Mesothelial cell of epicardium (in vitro differentiated cells): Measurements from ENCODE around the gene ANKRD33B. TPM values are rescaled to one million over a fixed set of nuclear protein-coding genes. Genes with fewer than 3 reads are reported as not detected.

ENCODE experiments used
- DNase-seq, 2 experiments: peaks; one replicate each; pipeline ENCODE4 v3.0.0; 2021; ENCODE audit warnings: low spot score in 2 of 2; ENCODE audit not compliant: unreplicated experiment in 2 of 2
- H3K27ac Mint-ChIP-seq: 2 replicates; pipeline ENCODE4 v1.8.0; 2021; ENCODE audit warnings: mixed read lengths
- H3K27me3 Mint-ChIP-seq: 2 replicates; pipeline ENCODE4 v1.8.0; 2021; ENCODE audit warnings: low read depth, mixed read lengths
- H3K36me3 Mint-ChIP-seq: 2 replicates; pipeline ENCODE4 v1.8.0; 2021; ENCODE audit warnings: mixed read lengths
- H3K4me1 Mint-ChIP-seq: 2 replicates; pipeline ENCODE4 v1.8.0; 2021; ENCODE audit warnings: mixed read lengths
- H3K4me3 Mint-ChIP-seq: 2 replicates; pipeline ENCODE4 v1.8.0; 2021; ENCODE audit warnings: mild to moderate bottlenecking, moderate library complexity, mixed read lengths
- H3K9me3 Mint-ChIP-seq: 2 replicates; pipeline ENCODE4 v1.8.0; 2021; ENCODE audit warnings: mixed read lengths
- CTCF ChIP-seq: fragments of 200-600 bp; sonication (generic); IDR thresholded peaks from one replicate; pipeline ENCODE4 v1.5.0; 2021; ENCODE audit warnings: antibody characterized with exemption; ENCODE audit not compliant: unreplicated experiment
- total RNA-seq: library from RNA; stranded (reverse); gene quantifications from 3 replicates; pipeline ENCODE4 v1.2.1, GENCODE V29; 2021

The ANKRD33B gene
- total RNA-seq, 1 donor from 2014 or later, result 3.8 TPM

- Mint-ChIP-seq H3K27ac (no peak overlapping the region), H3K9me3 (no peaks in the 10 kb centered on the region), H3K4me3 (no peak overlapping the region), H3K4me1 (peaks cover 12% of the 10 kb centered on the region), H3K36me3 (no peaks in the 10 kb centered on the region), H3K27me3 (no peaks in the 10 kb centered on the region)
- TF ChIP-seq CTCF, result no peak
- no peak for DNase-seq
These were observed 13.8 kb downstream of the ANKRD33B start for GRCh38 chr5:10577371-10578292.

GRCh38 chr5:10578293-10578665 is 14.4 kb downstream of the ANKRD33B start:
- Mint-ChIP-seq H3K4me1 (peaks cover 12% of the 10 kb centered on the region), H3K27me3 (no peaks in the 10 kb centered on the region)

GRCh38 chr5:10578869-10579268 is 15.0 kb downstream of the ANKRD33B start:
- H3K4me3 Mint-ChIP-seq, result no peak overlapping the region
- H3K27me3 Mint-ChIP-seq, result no peaks in the 10 kb centered on the region

More at GRCh38 chr5:10578293-10578665, 14.4 kb downstream of the ANKRD33B start:
- no peaks in the 10 kb centered on the region for H3K9me3 Mint-ChIP-seq
- H3K27ac Mint-ChIP-seq, result no peak overlapping the region
- H3K36me3 Mint-ChIP-seq, result no peaks in the 10 kb centered on the region
- no peak for DNase-seq
- TF ChIP-seq CTCF, result no peak
- no peak overlapping the region for H3K4me3 Mint-ChIP-seq

GRCh38 chr5:10579536-10580521 is 16.0 kb downstream of the ANKRD33B start:
- Mint-ChIP-seq H3K4me3 (no peak overlapping the region), H3K4me1 (peaks cover 19% of the 10 kb centered on the region), H3K36me3 (no peaks in the 10 kb centered on the region), H3K27ac (no peak overlapping the region), H3K9me3 (no peaks in the 10 kb centered on the region), H3K27me3 (no peaks in the 10 kb centered on the region)
- DNase-seq, result no peak
- no peak for TF ChIP-seq CTCF

More at GRCh38 chr5:10578869-10579268, 15.0 kb downstream of the ANKRD33B start:
- H3K4me1 Mint-ChIP-seq, result peaks cover 18% of the 10 kb centered on the region
- no peak for DNase-seq
- H3K36me3 Mint-ChIP-seq, result no peaks in the 10 kb centered on the region
- no peak for TF ChIP-seq CTCF
- no peak overlapping the region for H3K27ac Mint-ChIP-seq
- no peaks in the 10 kb centered on the region for H3K9me3 Mint-ChIP-seq

GRCh38 chr5:10580531-10581423 is 16.9 kb downstream of the ANKRD33B start:
- H3K4me1 Mint-ChIP-seq, result peaks cover 19% of the 10 kb centered on the region
- no peaks in the 10 kb centered on the region for H3K27me3 Mint-ChIP-seq
- TF ChIP-seq CTCF, result no peak
- no peak for DNase-seq
- H3K9me3 Mint-ChIP-seq, result no peaks in the 10 kb centered on the region
- no peak overlapping the region for H3K4me3 Mint-ChIP-seq
- no peak overlapping the region for H3K27ac Mint-ChIP-seq
- no peaks in the 10 kb centered on the region for H3K36me3 Mint-ChIP-seq
